Muscle of leg (tissue), 11 donors: ENCODE measurements around the gene OR6T1. TPM values are rescaled to one million over a fixed set of nuclear protein-coding genes. Genes with fewer than 3 reads are reported as not detected.

ENCODE experiments used
- DNase-seq: peaks from one replicate; pipeline ENCODE4 v3.0.0; 2013
- H3K27ac ChIP-seq: one replicate; pipeline ENCODE4 v1.5.1; 2013; ENCODE audit warnings: mild to moderate bottlenecking, low read length, control low read depth
- H3K27me3 ChIP-seq: one replicate; pipeline ENCODE4 v1.6.1; 2013; ENCODE audit warnings: low read length; ENCODE audit not compliant: control insufficient read depth, insufficient read depth
- H3K36me3 ChIP-seq: one replicate; pipeline ENCODE4 v1.6.1; 2013; ENCODE audit warnings: low read length; ENCODE audit not compliant: control insufficient read depth, insufficient read depth
- H3K4me1 ChIP-seq: one replicate; pipeline ENCODE4 v1.6.1; 2013; ENCODE audit warnings: low read length; ENCODE audit not compliant: control insufficient read depth, insufficient read depth
- H3K4me3 ChIP-seq: one replicate; pipeline ENCODE4 v1.5.1; 2013; ENCODE audit warnings: low read length, control low read depth
- H3K9me3 ChIP-seq: replicated peaks from 2 replicates; pipeline ENCODE4 v1.6.1; 2013; ENCODE audit warnings: low read depth, low read length; ENCODE audit not compliant: control insufficient read depth
- WGBS: methylation state at CpG from one replicate; pipeline ENCODE4 v1.1.5; 2013; ENCODE audit warnings: missing lambda C conversion rate; ENCODE audit not compliant: insufficient coverage; 5-methylcytosine and 5-hydroxymethylcytosine counted together
- polyA plus RNA-seq, 8 donors: library from polyadenylated mRNA; unstranded; fragments of 120-200 nt; gene quantifications; one replicate each; pipeline versions ENCODE4 v1.2.1 to v1.2.3, GENCODE V29; 2013; ENCODE audit warnings: inconsistent platforms in 1 of 8, low replicate concordance in 1 of 8; ENCODE audit not compliant: insufficient read length in 8 of 8, insufficient read depth in 1 of 8
- total RNA-seq: library from RNA; stranded (reverse); fragments of 120-200 nt; gene quantifications from one replicate; pipeline ENCODE4 v1.2.4, GENCODE V29; 2013

OR6T1 gene
- total and polyA plus RNA-seq, 9 donors, result not detected

GRCh38 chr11:123920943-123921342, 22.7 kb downstream of the OR6T1 start:
- no peak overlapping the region for H3K4me3 ChIP-seq
- H3K4me1 ChIP-seq, result no peaks in the 10 kb centered on the region
- no CpG with 5 or more reads among the region's 3 CpGs for WGBS
- no peak for DNase-seq
- no peaks in the 10 kb centered on the region for H3K36me3 ChIP-seq
- no peak overlapping the region for H3K27ac ChIP-seq
- no peaks in the 10 kb centered on the region for H3K27me3 ChIP-seq
- H3K9me3 ChIP-seq, result no peaks in the 10 kb centered on the region

- Histone ChIP-seq H3K27ac (no peak overlapping the region), H3K27me3 (no peaks in the 10 kb centered on the region), H3K9me3 (no peaks in the 10 kb centered on the region), H3K36me3 (no peaks in the 10 kb centered on the region), H3K4me1 (no peaks in the 10 kb centered on the region), H3K4me3 (no peak overlapping the region)
- 50% methylated on average over 2 of the region's 3 CpGs for WGBS
- DNase-seq, result no peak
These were observed 37.8 kb downstream of the OR6T1 start for GRCh38 chr11:123905826-123906225.

DNA sequence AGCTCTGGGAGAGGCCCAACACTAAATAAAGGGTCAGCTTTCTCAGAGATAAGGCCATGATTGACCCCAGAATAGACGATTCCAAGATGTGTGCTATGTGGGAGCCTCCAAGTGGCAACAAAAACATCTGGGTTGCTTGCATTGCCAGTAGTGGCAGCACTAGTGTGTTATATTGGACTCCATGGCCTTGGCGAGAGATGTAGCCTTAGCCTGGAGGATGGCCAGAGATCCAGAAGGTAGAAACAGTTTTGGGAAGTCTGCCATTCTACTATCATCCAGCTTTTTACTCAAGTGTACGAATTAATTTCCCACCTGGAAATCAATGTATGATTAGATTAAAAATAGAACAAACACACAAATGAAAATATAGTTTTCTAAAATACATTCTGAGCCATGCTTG, 38.7 kb downstream of the OR6T1 start:
- H3K9me3 ChIP-seq, result no peaks in the 10 kb centered on the region
- H3K27ac ChIP-seq, result no peak overlapping the region
- no peaks in the 10 kb centered on the region for H3K27me3 ChIP-seq
- H3K4me1 ChIP-seq, result no peaks in the 10 kb centered on the region
- no peaks in the 10 kb centered on the region for H3K36me3 ChIP-seq
- WGBS, result 67% methylated on average over 1 of the region's 3 CpGs
- H3K4me3 ChIP-seq, result no peak overlapping the region
- no peak for DNase-seq

- no peak for DNase-seq
- WGBS, result no CpG with 5 or more reads among the region's 2 CpGs
- H3K27ac ChIP-seq, result no peak overlapping the region
- H3K9me3 ChIP-seq, result no peaks in the 10 kb centered on the region
- no peaks in the 10 kb centered on the region for H3K4me1 ChIP-seq
- no peak overlapping the region for H3K4me3 ChIP-seq
- no peaks in the 10 kb centered on the region for H3K36me3 ChIP-seq
- H3K27me3 ChIP-seq, result no peaks in the 10 kb centered on the region
These were observed 39.7 kb downstream of the OR6T1 start for GRCh38 chr11:123903932-123904331.

- DNase-seq, result no peak
- Histone ChIP-seq H3K4me1 (no peaks in the 10 kb centered on the region), H3K9me3 (no peaks in the 10 kb centered on the region), H3K4me3 (no peak within 1 kb of the TSS), H3K27me3 (no peaks in the 10 kb centered on the region), H3K36me3 (no peaks in the 10 kb centered on the region), H3K27ac (no peak within 1 kb of the TSS)
- no CpG with 5 or more reads among the region's 1 CpG for WGBS
These were observed 41.8 kb downstream of the OR6T1 start, which contains the start of gene OR8D4 for GRCh38 chr11:123901867-123902266. TSS of gene OR8D4 (plus strand) at chr11:123902167. CDS start at chr11:123906432, 4,265 bp downstream.

DNA sequence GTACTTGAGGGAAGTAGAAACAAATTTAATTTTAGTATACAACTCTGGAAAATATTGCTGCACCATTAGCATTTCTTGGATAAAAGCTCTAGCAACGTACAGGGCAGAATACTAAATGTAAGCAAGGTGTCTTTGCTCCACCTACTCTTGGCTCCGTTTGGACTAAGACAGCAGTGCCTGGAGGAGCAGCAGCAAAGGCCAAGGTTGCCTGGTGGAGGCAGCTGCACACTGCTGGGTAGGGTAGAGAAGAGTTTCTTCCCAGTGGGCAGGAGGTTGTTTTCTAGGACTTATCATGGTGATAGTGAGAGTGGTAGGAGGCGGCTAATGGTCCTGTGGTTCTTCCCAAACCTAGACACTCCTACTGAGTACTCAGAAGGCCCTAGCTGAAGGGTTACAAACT, 43.8 kb downstream of the OR6T1 start:
- Histone ChIP-seq H3K4me1 (no peaks in the 10 kb centered on the region), H3K9me3 (no peaks in the 10 kb centered on the region), H3K27me3 (no peaks in the 10 kb centered on the region), H3K27ac (no peak overlapping the region), H3K36me3 (no peaks in the 10 kb centered on the region), H3K4me3 (no peak overlapping the region)
- 29% methylated on average over 1 of the region's 3 CpGs for WGBS
- no peak for DNase-seq

Other genes starting within 250 kb of the OR6T1 start
- gene ZNF202, start 202.2 kb downstream of the OR6T1 start, total RNA-seq, result 13.6 TPM
- 10 to 100 TPM; 13.0 to 22.8 (median 16.7) TPM for gene ZNF202, start 202.2 kb downstream of the OR6T1 start, polyA plus RNA-seq
- not detected for gene OR6X1, start 189.3 kb downstream of the OR6T1 start, total RNA-seq
- not detected for gene OR6X1, start 189.3 kb downstream of the OR6T1 start, polyA plus RNA-seq
- not detected for gene OR6M1, start 137.5 kb downstream of the OR6T1 start, total RNA-seq
- not detected for gene OR6M1, start 137.5 kb downstream of the OR6T1 start, polyA plus RNA-seq
- gene TMEM225, start 58.2 kb downstream of the OR6T1 start, total RNA-seq, result not detected
- gene TMEM225, start 58.2 kb downstream of the OR6T1 start, polyA plus RNA-seq, result not detected
- 0.04 TPM for gene OR8D4, start 41.7 kb downstream of the OR6T1 start, total RNA-seq
- under 1 TPM in 5 of 8 donors, not detected in 3; 0.06 to 0.09 (median 0.08) TPM for gene OR8D4, start 41.7 kb downstream of the OR6T1 start, polyA plus RNA-seq
- gene OR4D5, start 4.2 kb downstream of the OR6T1 start, total RNA-seq, result 0.04 TPM
- gene OR4D5, start 4.2 kb downstream of the OR6T1 start, polyA plus RNA-seq, result not detected
- gene OR10S1, start 33.9 kb upstream of the OR6T1 start, total RNA-seq, result not detected
- gene OR10S1, start 33.9 kb upstream of the OR6T1 start, polyA plus RNA-seq, result not detected
- not detected for gene OR10G6, start 51.3 kb upstream of the OR6T1 start, total RNA-seq
- not detected for gene OR10G6, start 51.3 kb upstream of the OR6T1 start, polyA plus RNA-seq
- gene OR10G4, start 69.2 kb upstream of the OR6T1 start, total RNA-seq, result 0.04 TPM
- gene OR10G4, start 69.2 kb upstream of the OR6T1 start, polyA plus RNA-seq, result under 1 TPM in 2 of 8 donors, not detected in 6; 0.04 to 0.31 TPM
- not detected for gene OR10G9, start 79.2 kb upstream of the OR6T1 start, total RNA-seq
- not detected for gene OR10G9, start 79.2 kb upstream of the OR6T1 start, polyA plus RNA-seq
- not detected for gene OR10G8, start 83.0 kb upstream of the OR6T1 start, total RNA-seq
- not detected for gene OR10G8, start 83.0 kb upstream of the OR6T1 start, polyA plus RNA-seq
- gene OR10G7, start 97.5 kb upstream of the OR6T1 start, total RNA-seq, result not detected
- gene OR10G7, start 97.5 kb upstream of the OR6T1 start, polyA plus RNA-seq, result not detected
- 101 TPM for gene VWA5A, start 171.6 kb upstream of the OR6T1 start, total RNA-seq
- gene VWA5A, start 171.6 kb upstream of the OR6T1 start, polyA plus RNA-seq, result 100 to 1,000 TPM in 5 of 8 donors, 10 to 100 TPM in 3; 73.8 to 139 (median 106) TPM
- gene OR10D3, start 239.5 kb upstream of the OR6T1 start, total RNA-seq, result under 0.01 TPM
- under 1 TPM in 1 of 8 donors, not detected in 7; 0.05 TPM for gene OR10D3, start 239.5 kb upstream of the OR6T1 start, polyA plus RNA-seq